NCI-H510A (cell line): ENCODE data around the gene ACSL1.

Experiments used
- DNase-seq: peaks from one replicate; lab custom pipeline; 2025; lab: John Stamatoyannopoulos, UW

ACSL1 gene

DNA sequence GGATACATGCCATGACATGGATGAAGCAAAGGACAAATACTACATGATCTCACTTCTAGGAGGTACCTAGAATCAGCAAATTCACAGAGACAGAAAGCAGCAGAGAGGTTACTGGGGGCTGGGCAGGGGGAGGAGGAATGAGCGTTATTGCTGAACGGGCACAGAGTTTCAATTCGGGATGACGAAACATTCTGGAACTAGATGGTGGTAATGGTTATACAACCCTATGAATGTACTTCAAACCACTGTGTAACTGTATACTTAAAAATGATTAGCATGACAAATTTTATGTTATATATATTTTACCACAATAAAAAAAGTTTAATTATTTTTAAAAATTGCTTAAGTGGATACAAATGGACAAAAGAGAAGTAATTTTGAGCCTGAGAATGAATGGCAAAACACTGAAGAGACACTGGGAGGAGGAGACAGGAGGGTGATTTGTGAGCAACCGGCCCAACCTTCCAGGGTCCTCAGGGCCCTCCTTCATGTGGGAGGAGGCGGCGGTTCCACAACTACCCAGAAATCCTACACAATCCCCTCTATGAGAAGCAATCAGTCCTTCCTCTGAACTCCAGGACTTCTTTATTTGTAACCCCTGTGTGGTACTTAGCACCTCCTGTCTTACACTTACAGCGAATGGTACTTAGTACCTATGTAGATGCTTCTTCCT lies 14.1 kb downstream of the ACSL1 start:
- DNase-seq, result no peak

DNA sequence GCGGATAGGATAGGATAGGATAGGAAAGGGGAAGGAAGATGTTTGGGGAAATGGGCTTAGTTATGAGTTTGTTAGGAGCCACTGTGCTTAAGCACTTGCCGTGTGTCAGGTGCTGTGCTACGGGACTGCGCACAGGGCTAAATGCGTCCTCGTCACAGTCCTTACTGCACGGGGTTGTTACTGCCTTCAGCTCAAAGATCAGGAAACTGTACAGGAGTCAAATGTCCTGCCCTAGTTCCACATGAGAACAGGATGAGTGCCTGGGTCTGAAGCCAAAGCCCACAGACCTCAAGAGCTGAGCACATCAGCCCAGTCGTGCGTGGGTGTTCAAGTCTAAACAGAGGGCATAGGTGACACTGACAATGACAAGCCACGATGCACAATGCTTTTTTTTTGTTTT lies 15.0 kb downstream of the ACSL1 start:
- no peak for DNase-seq

DNA sequence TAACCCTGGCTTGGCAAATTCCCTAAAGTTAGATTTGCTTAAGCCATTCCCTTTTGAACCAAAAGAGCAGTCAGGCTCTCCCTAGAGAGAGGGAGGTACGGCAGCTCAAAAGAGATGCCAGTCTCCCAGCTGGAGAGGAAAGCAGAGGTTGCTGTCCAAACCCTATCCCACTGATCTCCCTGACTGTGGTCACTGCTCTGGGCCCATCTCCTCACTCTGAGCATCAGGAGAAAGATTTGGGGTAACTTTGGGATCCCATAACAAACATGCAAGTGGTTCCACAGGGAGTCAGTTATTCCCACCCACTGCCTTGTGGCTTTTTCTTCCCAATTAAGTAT lies 17.1 kb downstream of the ACSL1 start:
- DNase-seq, result no peak

GRCh38 chr4:184807797-184808712 lies 17.7 kb downstream of the ACSL1 start:
- DNase-seq, result peak; percentile 7

DNA sequence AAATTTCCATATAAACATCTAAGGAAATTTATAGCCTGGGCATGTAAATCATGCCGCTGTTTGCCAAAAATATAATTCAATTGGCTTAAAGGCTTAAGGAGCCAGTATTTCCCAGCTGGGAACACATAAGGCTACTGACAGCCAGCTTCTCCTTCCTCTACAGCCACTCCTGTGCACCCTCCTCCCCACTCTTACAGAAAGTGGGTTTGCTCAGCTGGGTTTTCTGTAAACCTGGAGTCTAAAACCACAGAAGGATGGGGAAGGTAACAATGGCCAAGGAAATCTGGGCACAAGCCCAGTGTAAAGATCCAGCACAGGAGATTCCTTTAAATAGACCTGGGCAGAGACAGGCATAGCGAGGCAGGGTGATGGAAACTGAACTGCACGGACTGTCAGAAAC lies 18.5 kb downstream of the ACSL1 start:
- no peak for DNase-seq

DNA sequence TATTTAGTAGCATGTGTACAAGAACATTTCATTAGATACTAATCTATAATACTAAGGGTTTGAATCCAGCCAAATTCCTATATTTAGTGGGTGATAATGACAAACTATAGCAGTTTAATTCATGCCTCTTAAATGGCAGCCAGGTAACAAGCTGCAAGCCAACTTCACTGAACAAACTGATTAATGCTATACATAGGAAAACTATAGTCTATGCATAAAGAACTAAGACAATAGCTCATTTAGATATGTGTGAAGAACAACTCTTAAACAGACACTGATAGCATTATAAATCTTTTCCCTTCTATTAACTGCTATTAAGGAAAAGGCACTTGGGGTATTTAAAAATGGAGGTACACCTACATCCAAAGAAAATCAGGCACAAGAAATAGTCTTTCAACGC lies 19.1 kb downstream of the ACSL1 start:
- no peak for DNase-seq

DNA sequence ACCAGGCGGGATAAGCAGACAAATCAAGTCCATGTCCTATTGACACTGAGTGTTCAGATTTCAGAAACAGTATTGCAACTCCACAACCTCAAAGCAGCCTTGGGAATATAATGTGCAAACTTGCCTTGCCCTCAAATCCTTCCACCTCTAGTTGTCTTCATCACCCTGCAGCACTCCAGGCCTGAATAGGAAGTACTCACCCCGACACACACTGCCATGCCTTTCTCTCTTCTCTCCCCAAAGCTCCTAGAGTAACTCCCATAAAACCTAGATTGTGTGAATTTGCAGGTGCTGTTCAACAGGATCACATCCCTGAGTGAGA lies 19.6 kb downstream of the ACSL1 start:
- no peak for DNase-seq

DNA sequence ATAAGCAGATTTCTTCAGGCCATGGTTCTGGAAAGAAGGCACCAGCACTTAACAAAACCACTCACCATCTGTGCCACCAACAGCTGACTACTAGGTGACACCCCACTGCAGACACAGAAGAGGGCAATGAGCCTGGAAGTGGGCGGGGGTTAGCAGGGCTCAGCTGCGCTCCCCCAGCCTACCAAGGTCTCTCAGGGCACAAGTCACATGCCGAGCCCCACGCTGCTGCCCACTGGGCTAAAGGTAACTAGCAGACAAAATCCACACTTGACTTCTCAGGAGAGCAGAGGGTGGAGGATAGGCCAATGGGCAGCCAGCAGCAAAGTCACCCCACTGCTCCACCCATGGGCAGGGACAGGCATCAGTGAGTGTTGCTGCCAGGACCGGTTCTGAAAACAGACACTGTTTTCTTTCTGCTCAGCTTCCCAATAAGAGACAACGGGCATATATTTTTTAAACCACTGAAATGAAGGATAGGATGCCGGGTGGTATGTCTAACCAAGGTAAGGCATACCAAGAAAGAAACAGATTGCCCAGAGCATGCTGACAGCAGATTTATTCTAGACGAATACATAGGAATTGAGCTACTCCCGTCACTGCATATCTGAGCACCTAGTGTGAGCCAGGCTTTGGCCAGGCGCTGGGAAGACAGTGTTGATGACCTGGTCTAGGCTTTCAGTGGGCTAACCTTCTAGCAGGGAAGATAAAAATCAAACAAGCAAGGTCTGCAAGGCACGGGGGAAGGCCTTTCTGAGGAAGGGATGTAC lies 20.1 kb downstream of the ACSL1 start:
- peak; percentile 9 for DNase-seq

DNA sequence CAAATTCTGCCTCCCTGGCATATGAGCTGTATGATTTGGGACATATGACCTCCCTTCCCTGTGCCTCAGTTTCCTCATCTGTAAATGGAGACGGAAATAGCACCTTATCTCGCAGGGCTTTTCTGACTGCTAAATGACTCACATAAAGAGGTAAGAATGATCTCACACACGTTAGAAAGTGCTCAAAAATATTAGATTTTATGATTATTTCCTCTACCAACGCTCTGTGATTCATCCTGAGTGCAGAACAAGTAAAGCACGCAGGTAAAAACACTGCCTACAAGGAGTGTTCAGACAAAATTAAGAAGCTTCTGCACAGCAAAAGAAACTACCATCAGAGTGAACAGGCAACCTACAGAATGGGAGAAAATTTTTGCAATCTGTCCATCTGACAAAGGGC lies 21.1 kb downstream of the ACSL1 start:
- no peak for DNase-seq

DNA sequence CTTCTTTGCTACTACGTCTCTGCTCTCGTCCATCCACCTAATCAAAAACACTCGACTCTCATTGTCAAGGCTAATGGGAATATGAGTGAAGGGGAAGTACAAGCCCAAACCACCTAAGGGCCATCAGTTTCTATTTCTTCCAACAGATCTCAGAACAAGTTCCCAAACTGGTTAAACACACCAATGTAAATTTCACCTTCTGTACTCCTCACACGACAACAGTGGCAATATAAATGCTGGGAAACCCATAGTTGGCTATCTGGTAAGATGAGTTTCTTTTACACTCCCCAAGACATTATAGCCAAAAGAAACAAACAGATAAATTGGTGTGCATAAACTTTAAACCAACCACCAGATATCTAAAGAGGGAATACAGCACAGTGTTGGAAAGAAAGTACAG lies 21.9 kb downstream of the ACSL1 start:
- no peak for DNase-seq

DNA sequence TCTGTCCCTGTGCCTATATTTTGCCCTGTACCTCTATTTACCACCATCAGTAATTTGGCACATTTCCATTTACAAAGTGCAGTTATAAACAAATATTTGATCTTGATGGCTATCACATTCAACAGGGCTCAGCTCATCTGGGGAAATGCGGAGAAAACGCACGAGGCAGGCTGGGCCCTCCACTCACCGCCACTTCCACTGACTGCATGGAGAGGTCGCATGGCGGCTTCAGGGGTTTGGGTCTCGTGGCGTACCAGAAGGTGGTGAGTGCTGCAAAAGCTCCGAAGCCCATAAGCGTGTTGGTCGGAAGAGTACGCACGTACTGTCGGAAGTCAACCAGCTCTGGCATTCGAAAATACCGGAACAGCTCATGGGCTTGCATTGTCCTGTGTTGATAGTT lies 22.6 kb downstream of the ACSL1 start:
- no peak for DNase-seq

DNA sequence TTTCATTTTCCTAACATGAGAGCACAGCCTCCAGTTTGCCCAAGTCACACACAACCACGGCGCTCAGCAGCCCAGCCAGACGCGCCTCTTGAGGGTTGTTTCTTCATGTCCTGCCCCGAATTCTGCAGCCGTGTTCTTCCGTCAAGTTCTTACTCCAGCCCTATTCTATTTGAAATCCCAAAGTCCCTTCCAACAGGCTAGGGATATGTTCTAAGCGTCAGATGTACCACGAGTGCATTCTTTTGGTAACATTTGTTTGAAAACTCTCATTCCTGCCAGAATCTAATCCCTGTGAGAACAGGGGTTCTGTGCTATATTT lies 23.1 kb downstream of the ACSL1 start:
- DNase-seq, result no peak

DNA sequence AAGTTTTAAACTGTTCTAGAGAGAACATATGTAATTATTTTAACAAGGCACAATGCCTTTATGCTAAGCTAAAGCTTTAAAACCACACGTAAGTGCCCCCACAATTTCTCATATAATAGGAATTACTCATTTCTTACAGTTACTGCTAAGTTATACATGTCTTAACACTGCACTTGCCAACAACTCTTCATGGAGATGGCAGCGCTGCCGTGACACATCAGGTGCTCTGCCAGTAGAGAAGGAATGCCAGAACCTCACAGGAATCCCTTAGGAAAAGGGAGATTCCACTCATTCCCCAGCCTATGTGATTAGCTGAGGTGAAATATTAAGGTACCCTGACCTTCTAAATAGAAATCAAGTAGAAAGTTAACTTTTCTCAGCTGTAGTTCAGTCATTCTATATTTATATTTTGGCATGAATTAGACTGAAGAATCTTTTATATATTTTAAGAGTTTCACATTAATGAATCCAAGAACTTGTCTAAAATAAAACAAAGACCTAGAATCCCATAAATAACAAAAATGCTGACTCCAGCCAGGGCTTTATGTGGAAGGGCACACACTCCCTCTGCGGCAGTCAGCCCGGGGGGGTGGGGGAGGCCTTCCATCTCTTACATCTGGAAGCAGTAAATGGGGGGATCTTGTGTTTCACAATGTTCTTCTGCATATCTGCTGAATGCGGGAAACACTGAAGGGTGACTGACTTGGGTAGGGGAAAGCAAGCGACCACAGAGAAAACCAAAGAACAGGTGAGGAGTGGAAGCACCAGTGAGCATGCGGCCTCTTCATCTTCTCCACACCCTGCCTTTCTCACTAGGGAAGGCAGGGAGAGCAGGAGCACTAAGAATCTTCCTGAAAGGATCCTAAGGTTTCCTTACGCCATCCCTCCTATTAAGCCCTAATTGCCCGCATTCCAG lies 23.7 kb downstream of the ACSL1 start:
- no peak for DNase-seq

- no peak for DNase-seq
Measured at GRCh38 chr4:184798504-184798903, 27.3 kb downstream of the ACSL1 start.

- no peak for DNase-seq
Measured at GRCh38 chr4:184796906-184797305, 28.9 kb downstream of the ACSL1 start.

GRCh38 chr4:184795214-184795844 lies 30.4 kb downstream of the ACSL1 start:
- no peak for DNase-seq

DNA sequence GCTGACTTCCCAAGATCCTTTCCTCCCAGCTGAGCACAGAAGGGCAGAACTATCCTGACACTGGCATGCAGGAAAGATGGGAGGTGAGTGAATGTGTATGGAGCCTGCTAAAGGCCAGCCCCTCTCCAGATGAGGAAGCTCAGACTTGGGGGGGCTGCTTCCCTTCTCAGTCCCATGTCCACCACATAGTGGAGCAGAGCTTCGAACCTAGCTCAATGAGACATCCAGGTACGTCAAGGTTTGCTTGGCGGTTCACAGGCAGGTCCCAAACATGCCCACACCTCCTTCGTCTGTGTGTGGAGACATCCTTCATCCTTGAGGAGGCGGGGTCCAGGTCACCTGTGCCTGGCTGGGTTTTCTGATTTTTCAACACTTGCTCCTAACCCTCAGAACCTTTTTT lies 31.3 kb downstream of the ACSL1 start:
- DNase-seq, result no peak

DNA sequence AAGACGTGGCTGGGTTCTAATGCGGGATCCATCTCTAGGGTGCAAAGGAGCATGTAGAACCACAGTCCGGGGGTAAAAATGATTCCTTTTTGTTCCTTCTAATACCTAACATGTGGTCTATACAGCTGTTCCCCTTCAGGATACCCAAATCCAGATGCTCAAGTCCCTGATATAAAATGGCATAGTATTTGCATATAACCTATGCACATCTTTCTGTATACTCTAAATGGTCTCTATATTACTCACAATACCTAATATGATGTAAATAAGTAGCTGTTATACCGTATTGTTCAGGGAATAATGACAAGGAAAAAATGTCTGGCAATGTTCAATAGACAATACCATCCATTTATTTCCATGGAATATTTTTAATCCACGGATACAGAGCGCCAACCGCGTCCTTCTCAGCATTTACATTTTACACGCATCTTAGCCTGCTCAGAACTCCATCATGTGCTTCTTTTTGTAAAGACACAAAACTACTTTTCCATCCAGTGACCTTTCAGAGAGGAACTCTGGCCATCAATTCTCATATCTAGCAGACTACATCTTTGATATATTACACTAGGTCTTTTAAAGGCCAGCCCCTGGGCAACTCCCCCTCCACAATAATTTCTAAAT lies 31.9 kb downstream of the ACSL1 start:
- DNase-seq, result no peak

DNA sequence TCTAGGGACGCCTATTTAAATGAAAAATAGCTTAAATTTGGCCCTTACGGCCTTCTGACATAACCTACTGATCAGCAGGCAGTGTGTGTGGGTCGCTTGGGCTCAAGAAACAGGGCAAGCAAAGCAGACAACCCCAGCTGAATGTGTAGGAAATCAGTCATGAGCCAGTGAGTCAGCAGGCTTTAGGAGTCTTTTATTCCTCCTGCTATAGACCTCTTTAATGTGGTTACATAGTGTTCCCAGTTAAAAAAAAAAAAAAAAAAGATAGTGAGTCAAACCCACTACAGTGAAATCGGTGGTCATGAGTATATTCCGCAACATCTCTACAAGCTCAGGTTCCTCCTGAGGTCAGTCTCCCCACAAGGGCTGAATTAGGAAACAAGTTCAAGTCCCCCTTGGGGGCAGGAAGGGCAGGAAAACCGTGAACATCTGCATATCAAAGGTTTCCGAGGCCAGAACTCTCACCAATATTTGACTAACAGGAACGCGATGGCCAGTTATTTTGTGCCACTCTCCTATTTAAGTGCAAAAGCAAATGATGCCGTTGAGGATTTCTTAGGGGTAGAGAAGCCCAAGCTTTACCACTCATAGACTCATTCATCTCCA lies 32.7 kb downstream of the ACSL1 start:
- no peak for DNase-seq

DNA sequence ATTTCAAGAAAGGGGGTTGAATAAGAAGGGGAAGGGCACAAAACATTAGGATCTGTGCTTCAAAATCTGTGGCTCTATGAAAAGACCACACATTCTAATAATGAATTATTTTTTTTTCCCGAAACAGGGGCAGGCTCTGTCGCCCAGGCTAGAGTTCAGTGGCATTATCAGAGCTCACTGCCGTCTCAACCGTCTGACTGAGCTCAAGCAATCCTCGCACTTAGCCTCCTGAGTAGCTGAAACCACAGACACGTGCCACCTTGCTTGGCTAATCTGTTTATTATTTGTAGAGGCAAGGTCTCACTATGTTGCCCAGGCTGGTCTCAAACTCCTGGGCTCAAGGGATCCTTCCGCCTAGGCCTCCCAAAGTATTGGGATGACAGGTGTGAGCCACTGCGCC lies 33.4 kb downstream of the ACSL1 start:
- DNase-seq, result no peak

DNA sequence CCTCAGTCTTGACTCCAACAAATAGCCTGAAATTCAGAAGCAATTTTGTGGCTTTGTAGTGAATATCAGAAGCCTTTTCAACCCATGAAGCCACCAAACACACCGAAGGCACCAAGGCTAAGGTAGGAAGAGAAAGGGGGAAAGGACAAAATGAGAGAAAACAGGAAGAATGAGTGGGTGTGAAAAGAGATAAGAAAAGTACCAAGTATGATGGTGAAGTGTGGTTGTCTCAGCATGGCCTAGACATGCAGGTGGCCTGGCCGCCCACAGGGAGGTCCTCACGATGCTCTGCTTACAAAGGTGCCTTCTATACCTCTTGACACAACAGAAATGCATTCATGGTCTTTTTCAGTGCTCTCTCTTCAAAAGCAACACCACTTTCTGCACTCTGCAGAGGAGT lies 34.9 kb downstream of the ACSL1 start:
- DNase-seq, result no peak
